ENCODE results near the gene CHD9.

GRCh38 chr16:53207810-53208752 lies 153.3 kb downstream of the CHD9 start:
- TF ChIP-seq, protein P1, sequence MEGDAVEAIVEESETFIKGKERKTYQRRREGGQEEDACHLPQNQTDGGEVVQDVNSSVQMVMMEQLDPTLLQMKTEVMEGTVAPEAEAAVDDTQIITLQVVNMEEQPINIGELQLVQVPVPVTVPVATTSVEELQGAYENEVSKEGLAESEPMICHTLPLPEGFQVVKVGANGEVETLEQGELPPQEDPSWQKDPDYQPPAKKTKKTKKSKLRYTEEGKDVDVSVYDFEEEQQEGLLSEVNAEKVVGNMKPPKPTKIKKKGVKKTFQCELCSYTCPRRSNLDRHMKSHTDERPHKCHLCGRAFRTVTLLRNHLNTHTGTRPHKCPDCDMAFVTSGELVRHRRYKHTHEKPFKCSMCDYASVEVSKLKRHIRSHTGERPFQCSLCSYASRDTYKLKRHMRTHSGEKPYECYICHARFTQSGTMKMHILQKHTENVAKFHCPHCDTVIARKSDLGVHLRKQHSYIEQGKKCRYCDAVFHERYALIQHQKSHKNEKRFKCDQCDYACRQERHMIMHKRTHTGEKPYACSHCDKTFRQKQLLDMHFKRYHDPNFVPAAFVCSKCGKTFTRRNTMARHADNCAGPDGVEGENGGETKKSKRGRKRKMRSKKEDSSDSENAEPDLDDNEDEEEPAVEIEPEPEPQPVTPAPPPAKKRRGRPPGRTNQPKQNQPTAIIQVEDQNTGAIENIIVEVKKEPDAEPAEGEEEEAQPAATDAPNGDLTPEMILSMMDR (IDR thresholded peaks at IDR 0.05), result peak; percentile 36 to 44 (median 43)
- no peak for TF ChIP-seq POLR2A (IDR thresholded peaks at IDR 0.05)
